HepG2 (cell line): Measurements from ENCODE around the gene NELL1. TPM values are rescaled to one million over a fixed set of nuclear protein-coding genes. Genes with fewer than 3 reads are reported as not detected.

Experiments
- ATAC-seq: fragments of 200-7000 bp; cut with Tn5 transposase; 3 replicates; pipeline ENCODE4 v1.9.1; 2020; ENCODE audit warnings: mild to moderate bottlenecking, moderate library complexity
- BruUV-seq: library from RNA; stranded (reverse); fragments of 400-500 nt; replicated peaks from 2 replicates; lab custom pipeline; 2021; lab: Mats Ljungman, UMichigan
- CTCF ChIA-PET: fragments of 300-600 bp; formaldehyde crosslinking; extraction: SDS; loops from one replicate; lab custom pipeline; 2021; ENCODE audit warnings: low total read pairs, inconsistent platforms, low intra/inter-chr PET ratio; lab: Yijun Ruan, JAX
- POLR2A ChIA-PET: fragments of 350-600 bp; sonication (Branson Sonifier 250); formaldehyde crosslinking; loops from one replicate; lab custom pipeline; 2020; ENCODE audit warnings: antibody characterized with exemption, inconsistent platforms; lab: Yijun Ruan, JAX
- DNase-seq: peaks from one replicate; pipeline ENCODE4 v3.0.0-alpha.2; 2015; ENCODE audit warnings: low spot score
- FAIRE-seq: peaks from 3 replicates; lab custom pipeline; 2011; peaks lifted over from hg19 to GRCh38; lab: Jason Lieb, UNC
- H2AFZ ChIP-seq: one replicate; pipeline ENCODE4 v1.6.1; 2011; ENCODE audit warnings: low read length, inconsistent platforms
- H3K27ac ChIP-seq: fragments of 300-600 bp; 3 replicates; pipeline ENCODE4 v1.8.0; 2011; ENCODE audit warnings: mixed run types, mild to moderate bottlenecking, mixed read lengths, low read length, inconsistent platforms; ENCODE audit not compliant: insufficient read depth; ENCODE audit errors: extremely low read length
- H3K27me3 ChIP-seq, 2 experiments: fragments of 200-600 bp in 1 of 2; 2 replicates in 1 of 2; 3 replicates in 1 of 2; pipeline versions ENCODE4 v1.6.0 to v1.8.0; 2011; ENCODE audit warnings: low read length in 2 of 2, mild to moderate bottlenecking in 2 of 2, moderate library complexity in 2 of 2, inconsistent platforms in 1 of 2; ENCODE audit not compliant: insufficient read depth in 2 of 2, control insufficient read depth in 1 of 2
- H3K36me3 ChIP-seq, 2 experiments: fragments of 200-600 bp in 1 of 2; replicated peaks in 1 of 2; 2 replicates in 1 of 2; 3 replicates in 1 of 2; pipeline versions ENCODE4 v1.5.1 to v1.8.0; 2011; ENCODE audit warnings: low read length in 2 of 2, inconsistent platforms in 1 of 2; ENCODE audit not compliant: insufficient read depth in 2 of 2, control insufficient read depth in 1 of 2
- H3K4me1 ChIP-seq: 2 replicates; pipeline ENCODE4 v1.5.1; 2012; ENCODE audit warnings: low read length, inconsistent platforms; ENCODE audit not compliant: insufficient read depth
- H3K4me2 ChIP-seq: 2 replicates; pipeline ENCODE4 v1.6.0; 2011; ENCODE audit warnings: low read depth, low read length, inconsistent platforms
- H3K4me3 ChIP-seq, 3 experiments: fragments of 200-600 bp in 1 of 3; sonication (generic), shearing (Covaris generic) in 1 of 3; replicated peaks in 1 of 3; 2 replicates each; pipeline ENCODE4 v1.5.1; 2011 to 2016; ENCODE audit warnings: low read length in 3 of 3, inconsistent platforms in 2 of 3, low read depth in 2 of 3, mild to moderate bottlenecking in 2 of 3, control low read depth in 1 of 3, mixed read lengths in 1 of 3; ENCODE audit not compliant: insufficient read depth in 1 of 3
- H3K79me2 ChIP-seq: one replicate; pipeline ENCODE4 v1.6.1; 2011; ENCODE audit warnings: low read length, inconsistent platforms; ENCODE audit not compliant: insufficient read depth
- H3K9ac ChIP-seq: 2 replicates; pipeline ENCODE4 v1.6.0; 2011; ENCODE audit warnings: mild to moderate bottlenecking, low read depth, low read length, inconsistent platforms; ENCODE audit not compliant: insufficient read depth
- H3K9me3 ChIP-seq: 2 replicates; pipeline ENCODE4 v1.5.1; 2012; ENCODE audit warnings: mild to moderate bottlenecking, low read length
- H4K20me1 ChIP-seq: 2 replicates; pipeline ENCODE4 v1.6.0; 2011; ENCODE audit warnings: inconsistent platforms, mild to moderate bottlenecking, low read length, moderate library complexity; ENCODE audit not compliant: insufficient read depth
- GATA4 ChIP-seq: sonication (generic); IDR thresholded peaks from 2 replicates; pipeline ENCODE4 v1.6.1; 2016; ENCODE audit warnings: antibody characterized with exemption, low read depth, borderline replicate concordance
- PHF20 ChIP-seq: sonication (generic); formaldehyde crosslinking; IDR thresholded peaks from 2 replicates; pipeline ENCODE4 v1.5.0; 2020; ENCODE audit warnings: mild to moderate bottlenecking, missing genetic modification reagents
- RFX5 ChIP-seq: IDR thresholded peaks from 2 replicates; pipeline ENCODE4 v1.6.1; 2011; ENCODE audit warnings: low read depth, low read length, improper control_type of control experiment
- SMC3 ChIP-seq: IDR thresholded peaks from 2 replicates; pipeline ENCODE4 v1.6.1; 2011; ENCODE audit warnings: low read length, improper control_type of control experiment
- SRSF1 ChIP-seq: fragments of 200-400 bp; formaldehyde crosslinking; optimal IDR thresholded peaks from 2 replicates; pipeline ENCODE3; 2017; ENCODE audit warnings: mild to moderate bottlenecking, low read depth, low read length, moderate library complexity
- ZMYM4 ChIP-seq: sonication (generic); formaldehyde crosslinking; IDR thresholded peaks from 2 replicates; pipeline ENCODE4 v1.8.1; 2023; ENCODE audit warnings: mild to moderate bottlenecking, missing genetic modification reagents
- ZNF670 ChIP-seq: sonication (generic); formaldehyde crosslinking; IDR thresholded peaks from 2 replicates; pipeline ENCODE4 v1.8.0; 2022; ENCODE audit warnings: mild to moderate bottlenecking, missing genetic modification reagents, borderline replicate concordance
- ZNF737 ChIP-seq: sonication (generic); formaldehyde crosslinking; IDR thresholded peaks from 2 replicates; pipeline ENCODE4 v1.5.0; 2020; ENCODE audit warnings: missing genetic modification reagents, mild to moderate bottlenecking, borderline replicate concordance
- WGBS: methylation state at CpG from one replicate; pipeline ENCODE4 v1.1.6; 2017; ENCODE audit warnings: low lambda C conversion rate; 5-methylcytosine and 5-hydroxymethylcytosine counted together
- in situ Hi-C: cut with HindIII; loops from 2 replicates; pipeline ENCODE4 v1.10.0; 2017; ENCODE audit warnings: low pct_unique_long_range_greater_than_20kb; ENCODE audit not compliant: extremely low pct_ligation_motif_present
- intact Hi-C: fragments of 100-400 bp; cut with micrococcal nuclease; formaldehyde crosslinking; loops from one replicate; pipeline ENCODE4 v1.10.0; 2022; ENCODE audit not compliant: unreplicated experiment
- polyA plus RNA-seq, 8 experiments: library from polyadenylated mRNA; depleted of rRNA in 3 of 8; stranded (reverse) in 7 of 8; unstranded in 1 of 8; fragments of >200 nt; fragmentation: Illumina TruSeq in 4 of 8; extraction: Trizol in 4 of 8; gene quantifications; 2 replicates each; pipeline versions ENCODE4 v1.2.1 to v1.2.3, GENCODE V29; 2011 to 2016; ENCODE audit warnings: low read depth in 4 of 8, missing spikeins in 1 of 8, mixed read lengths in 1 of 8; ENCODE audit not compliant: insufficient read depth in 1 of 8
- total RNA-seq, 5 experiments: library from RNA; depleted of rRNA; stranded (reverse); fragments of >200 nt; fragmentation: Illumina TruSeq; extraction: Trizol; gene quantifications; 2 replicates each; pipeline ENCODE4 v1.2.3, GENCODE V29; 2016; ENCODE audit warnings: low read depth in 1 of 5
- TF ChIP-seq, protein P1 (sequence below): sonication (generic); formaldehyde crosslinking; IDR thresholded peaks from 2 replicates; pipeline ENCODE4 v1.5.1; 2020; ENCODE audit warnings: missing genetic modification reagents, mild to moderate bottlenecking, borderline replicate concordance
- TF ChIP-seq, protein P2 (sequence below): fragments of 450-650 bp; IDR thresholded peaks from 2 replicates; pipeline ENCODE4 v1.6.1; 2017; ENCODE audit warnings: mild to moderate bottlenecking
- TF ChIP-seq, protein P3 (sequence below): sonication (generic); formaldehyde crosslinking; IDR thresholded peaks from 2 replicates; pipeline ENCODE4 v1.5.1; 2020; ENCODE audit warnings: missing genetic modification reagents, mild to moderate bottlenecking, borderline replicate concordance
- TF ChIP-seq, protein P4 (sequence below): sonication (generic); formaldehyde crosslinking; IDR thresholded peaks from 2 replicates; pipeline ENCODE4 v1.8.0; 2022; ENCODE audit warnings: mild to moderate bottlenecking, missing genetic modification reagents, moderate library complexity

Gene NELL1
- total and polyA plus RNA-seq, 2 of the 13 experiments (the other 11 are each of a cell fraction or from before 2014, with no cell fraction given) = not detected

DNA sequence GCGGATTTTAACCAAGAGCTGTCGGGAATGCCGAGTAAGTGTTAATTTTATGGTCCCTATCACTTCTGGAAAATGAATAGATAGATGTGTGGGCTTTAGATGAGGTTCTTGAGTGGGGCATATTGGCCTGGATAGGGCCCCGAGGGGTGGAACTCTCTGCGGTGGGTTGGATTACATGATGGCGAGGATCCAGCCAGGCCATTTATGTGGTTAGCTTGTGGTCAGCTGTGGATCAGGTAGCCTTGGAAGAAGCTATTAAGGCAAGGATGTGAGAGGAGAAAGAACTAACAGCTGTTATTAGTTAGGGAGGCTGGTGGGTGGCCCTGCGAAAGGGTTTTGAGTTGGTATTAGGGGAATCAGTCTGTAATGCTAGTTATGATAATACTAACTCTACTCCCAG, 268.4 kb downstream of the NELL1 start:
- FAIRE-seq (no peak), DNase-seq (no peak), ATAC-seq (no peak)
- intact Hi-C loops (no loop called here), in situ Hi-C loops (no loop called here)
- ChIA-PET POLR2A (no interaction called here), CTCF (no interaction called here)
- Histone ChIP-seq H2AFZ (no peak overlapping the region), H3K4me1 (no peaks in the 10 kb centered on the region), H3K9me3 (no peaks in the 10 kb centered on the region), H3K4me3 (no peak overlapping the region), H3K79me2 (no peaks in the 10 kb centered on the region), H4K20me1 (no peaks in the 10 kb centered on the region), H3K27me3 (no peaks in the 10 kb centered on the region; a peak in 1 of 5 replicates), H3K4me2 (no peak overlapping the region), H3K27ac (no peak overlapping the region), H3K9ac (no peak overlapping the region), H3K36me3 (no peaks in the 10 kb centered on the region)
- WGBS = 30% methylated on average over 6 of the region's 7 CpGs
- TF ChIP-seq SRSF1 (no peak), SMC3 (no peak)
- BruUV-seq = no TSS peak

DNA sequence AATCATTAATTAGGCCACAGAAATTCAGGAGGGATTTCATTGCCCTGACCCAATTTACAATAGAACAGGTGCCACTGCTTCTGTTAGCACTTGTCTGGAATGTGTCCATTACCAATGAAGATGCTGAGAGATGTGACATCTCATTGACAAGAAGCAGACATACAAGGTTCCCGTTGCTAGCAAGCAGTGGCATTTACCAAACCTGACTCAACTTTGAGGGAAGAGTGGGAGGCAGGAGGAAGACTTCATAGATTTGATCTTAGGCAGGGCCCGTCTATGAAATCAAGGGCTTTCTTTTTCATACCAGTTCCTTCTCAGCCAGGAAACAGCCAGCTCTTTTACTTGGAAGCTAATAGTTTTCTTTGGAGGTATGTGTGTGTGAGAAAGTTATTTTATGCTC, 280.2 kb downstream of the NELL1 start:
- ATAC-seq = no peak
- CTCF ChIA-PET = no interaction called here
- Histone ChIP-seq H3K27me3 (no peaks in the 10 kb centered on the region), H3K9ac (no peak overlapping the region), H3K4me2 (no peak overlapping the region), H2AFZ (no peak overlapping the region), H3K27ac (no peak overlapping the region), H3K79me2 (no peaks in the 10 kb centered on the region), H3K36me3 (no peaks in the 10 kb centered on the region), H3K4me1 (no peaks in the 10 kb centered on the region), H3K9me3 (no peaks in the 10 kb centered on the region), H4K20me1 (no peaks in the 10 kb centered on the region), H3K4me3 (no peak overlapping the region)
- FAIRE-seq = no peak
- in situ Hi-C loops (no loop called here), intact Hi-C loops (no loop called here)
- WGBS = 0% methylated on average over 2 of the region's 2 CpGs
- TF ChIP-seq, protein P1, sequence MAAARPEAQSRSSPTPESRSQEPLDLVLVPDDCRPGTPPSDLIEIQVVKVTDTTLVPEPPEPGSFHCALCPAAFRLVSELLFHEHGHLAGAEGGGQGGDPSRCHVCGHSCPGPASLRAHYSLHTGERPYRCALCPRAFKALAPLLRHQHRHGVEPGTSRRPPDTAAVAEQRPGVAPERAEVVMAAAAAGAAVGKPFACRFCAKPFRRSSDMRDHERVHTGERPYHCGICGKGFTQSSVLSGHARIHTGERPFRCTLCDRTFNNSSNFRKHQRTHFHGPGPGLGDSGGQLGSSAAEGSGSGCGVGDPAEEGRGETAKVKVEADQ = no peak
- TF ChIP-seq, protein P2, sequence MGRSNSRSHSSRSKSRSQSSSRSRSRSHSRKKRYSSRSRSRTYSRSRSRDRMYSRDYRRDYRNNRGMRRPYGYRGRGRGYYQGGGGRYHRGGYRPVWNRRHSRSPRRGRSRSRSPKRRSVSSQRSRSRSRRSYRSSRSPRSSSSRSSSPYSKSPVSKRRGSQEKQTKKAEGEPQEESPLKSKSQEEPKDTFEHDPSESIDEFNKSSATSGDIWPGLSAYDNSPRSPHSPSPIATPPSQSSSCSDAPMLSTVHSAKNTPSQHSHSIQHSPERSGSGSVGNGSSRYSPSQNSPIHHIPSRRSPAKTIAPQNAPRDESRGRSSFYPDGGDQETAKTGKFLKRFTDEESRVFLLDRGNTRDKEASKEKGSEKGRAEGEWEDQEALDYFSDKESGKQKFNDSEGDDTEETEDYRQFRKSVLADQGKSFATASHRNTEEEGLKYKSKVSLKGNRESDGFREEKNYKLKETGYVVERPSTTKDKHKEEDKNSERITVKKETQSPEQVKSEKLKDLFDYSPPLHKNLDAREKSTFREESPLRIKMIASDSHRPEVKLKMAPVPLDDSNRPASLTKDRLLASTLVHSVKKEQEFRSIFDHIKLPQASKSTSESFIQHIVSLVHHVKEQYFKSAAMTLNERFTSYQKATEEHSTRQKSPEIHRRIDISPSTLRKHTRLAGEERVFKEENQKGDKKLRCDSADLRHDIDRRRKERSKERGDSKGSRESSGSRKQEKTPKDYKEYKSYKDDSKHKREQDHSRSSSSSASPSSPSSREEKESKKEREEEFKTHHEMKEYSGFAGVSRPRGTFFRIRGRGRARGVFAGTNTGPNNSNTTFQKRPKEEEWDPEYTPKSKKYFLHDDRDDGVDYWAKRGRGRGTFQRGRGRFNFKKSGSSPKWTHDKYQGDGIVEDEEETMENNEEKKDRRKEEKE = no peak
- TF ChIP-seq PHF20 (CRISPR knock-in tag) (no peak), ZNF670 (no peak), ZNF737 (CRISPR knock-in tag) (no peak), RFX5 (no peak), ZMYM4 (CRISPR knock-in tag) (no peak), GATA4 (no peak)
- TF ChIP-seq, protein P3, sequence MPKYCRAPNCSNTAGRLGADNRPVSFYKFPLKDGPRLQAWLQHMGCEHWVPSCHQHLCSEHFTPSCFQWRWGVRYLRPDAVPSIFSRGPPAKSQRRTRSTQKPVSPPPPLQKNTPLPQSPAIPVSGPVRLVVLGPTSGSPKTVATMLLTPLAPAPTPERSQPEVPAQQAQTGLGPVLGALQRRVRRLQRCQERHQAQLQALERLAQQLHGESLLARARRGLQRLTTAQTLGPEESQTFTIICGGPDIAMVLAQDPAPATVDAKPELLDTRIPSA (CRISPR knock-in tag) = no peak
- TF ChIP-seq, protein P4, sequence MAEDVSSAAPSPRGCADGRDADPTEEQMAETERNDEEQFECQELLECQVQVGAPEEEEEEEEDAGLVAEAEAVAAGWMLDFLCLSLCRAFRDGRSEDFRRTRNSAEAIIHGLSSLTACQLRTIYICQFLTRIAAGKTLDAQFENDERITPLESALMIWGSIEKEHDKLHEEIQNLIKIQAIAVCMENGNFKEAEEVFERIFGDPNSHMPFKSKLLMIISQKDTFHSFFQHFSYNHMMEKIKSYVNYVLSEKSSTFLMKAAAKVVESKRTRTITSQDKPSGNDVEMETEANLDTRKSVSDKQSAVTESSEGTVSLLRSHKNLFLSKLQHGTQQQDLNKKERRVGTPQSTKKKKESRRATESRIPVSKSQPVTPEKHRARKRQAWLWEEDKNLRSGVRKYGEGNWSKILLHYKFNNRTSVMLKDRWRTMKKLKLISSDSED (CRISPR knock-in tag) = no peak
- no peak for DNase-seq
- POLR2A ChIA-PET = no interaction called here
- BruUV-seq = no TSS peak
